Osteoblast (primary cell): Measurements from ENCODE around the gene MACROH2A1. TPM values are rescaled to one million over a fixed set of nuclear protein-coding genes. Genes with fewer than 3 reads are reported as not detected.

Experiments used
- DNase-seq: peaks from one replicate; pipeline ENCODE4 v3.0.0; 2011; ENCODE audit warnings: low spot score, mixed read lengths; ENCODE audit not compliant: insufficient read length; ENCODE audit errors: missing footprints
- H2AFZ ChIP-seq: 2 replicates; pipeline ENCODE4 v1.6.0; 2011; ENCODE audit warnings: mild to moderate bottlenecking, low read length
- H3K27ac ChIP-seq: 2 replicates; pipeline ENCODE4 v1.5.1; 2011; ENCODE audit warnings: mild to moderate bottlenecking, low read depth, low read length, moderate library complexity
- H3K27me3 ChIP-seq: 2 replicates; pipeline ENCODE4 v1.6.0; 2012; ENCODE audit warnings: mild to moderate bottlenecking, control low read depth, inconsistent platforms, low read length, moderate library complexity; ENCODE audit not compliant: insufficient read depth
- H3K36me3 ChIP-seq: 2 replicates; pipeline ENCODE4 v1.5.1; 2011; ENCODE audit warnings: mild to moderate bottlenecking, low read length, control low read depth, moderate library complexity; ENCODE audit not compliant: insufficient read depth
- H3K4me1 ChIP-seq: 2 replicates; pipeline ENCODE4 v1.5.1; 2011; ENCODE audit warnings: mild to moderate bottlenecking, low read length, control low read depth, moderate library complexity; ENCODE audit not compliant: insufficient read depth
- H3K4me2 ChIP-seq: 2 replicates; pipeline ENCODE4 v1.6.0; 2011; ENCODE audit warnings: mild to moderate bottlenecking, low read length; ENCODE audit not compliant: insufficient read depth
- H3K4me3 ChIP-seq: fragments of 200-600 bp; sonication (generic); 3 replicates; pipeline ENCODE4 v1.5.1; 2012; ENCODE audit warnings: mild to moderate bottlenecking, low read length, inconsistent platforms; ENCODE audit not compliant: insufficient read depth
- H3K79me2 ChIP-seq: 2 replicates; pipeline ENCODE4 v1.6.0; 2012; ENCODE audit warnings: mild to moderate bottlenecking, low read length, control low read depth, inconsistent platforms; ENCODE audit not compliant: insufficient read depth
- H3K9me3 ChIP-seq: 2 replicates; pipeline ENCODE4 v1.5.1; 2011; ENCODE audit warnings: low read depth, low read length, control low read depth
- H4K20me1 ChIP-seq: 2 replicates; pipeline ENCODE4 v1.6.0; 2012; ENCODE audit warnings: mild to moderate bottlenecking, low read length, control low read depth; ENCODE audit not compliant: insufficient read depth
- CTCF ChIP-seq: IDR thresholded peaks from 2 replicates; pipeline ENCODE4 v1.5.1; 2011; ENCODE audit warnings: mild to moderate bottlenecking, low read depth, low read length, moderate library complexity; ENCODE audit errors: extremely low read depth
- total RNA-seq: library from RNA; depleted of rRNA; stranded (reverse); fragments of >200 nt; gene quantifications from 2 replicates; pipeline ENCODE4 v1.2.3, GENCODE V29; 2012

MACROH2A1 gene
- total RNA-seq, 1 donor, result 162 TPM

- Histone ChIP-seq H4K20me1 (no peaks in the 10 kb centered on the region), H3K27me3 (no peaks in the 10 kb centered on the region), H3K9me3 (no peaks in the 10 kb centered on the region), H3K79me2 (no peaks in the 10 kb centered on the region), H3K36me3 (no peaks in the 10 kb centered on the region), H3K27ac (no peak overlapping the region), H3K4me3 (no peak overlapping the region), H2AFZ (no peak overlapping the region), H3K4me1 (no peaks in the 10 kb centered on the region), H3K4me2 (no peak overlapping the region)
- no peak for DNase-seq
- no peak for TF ChIP-seq CTCF
These were observed 76.8 kb downstream of the MACROH2A1 start for GRCh38 chr5:135322271-135322670.

GRCh38 chr5:135320718-135321484 is 78.1 kb downstream of the MACROH2A1 start:
- no peaks in the 10 kb centered on the region for H3K9me3 ChIP-seq
- no peaks in the 10 kb centered on the region for H3K36me3 ChIP-seq
- no peak overlapping the region for H3K27ac ChIP-seq
- no peaks in the 10 kb centered on the region for H3K79me2 ChIP-seq
- H3K4me1 ChIP-seq, result no peaks in the 10 kb centered on the region
- H3K4me3 ChIP-seq, result no peak overlapping the region
- no peak for TF ChIP-seq CTCF
- H4K20me1 ChIP-seq, result no peaks in the 10 kb centered on the region
- no peak overlapping the region for H2AFZ ChIP-seq
- no peaks in the 10 kb centered on the region for H3K27me3 ChIP-seq
- H3K4me2 ChIP-seq, result no peak overlapping the region
- DNase-seq, result no peak

DNA sequence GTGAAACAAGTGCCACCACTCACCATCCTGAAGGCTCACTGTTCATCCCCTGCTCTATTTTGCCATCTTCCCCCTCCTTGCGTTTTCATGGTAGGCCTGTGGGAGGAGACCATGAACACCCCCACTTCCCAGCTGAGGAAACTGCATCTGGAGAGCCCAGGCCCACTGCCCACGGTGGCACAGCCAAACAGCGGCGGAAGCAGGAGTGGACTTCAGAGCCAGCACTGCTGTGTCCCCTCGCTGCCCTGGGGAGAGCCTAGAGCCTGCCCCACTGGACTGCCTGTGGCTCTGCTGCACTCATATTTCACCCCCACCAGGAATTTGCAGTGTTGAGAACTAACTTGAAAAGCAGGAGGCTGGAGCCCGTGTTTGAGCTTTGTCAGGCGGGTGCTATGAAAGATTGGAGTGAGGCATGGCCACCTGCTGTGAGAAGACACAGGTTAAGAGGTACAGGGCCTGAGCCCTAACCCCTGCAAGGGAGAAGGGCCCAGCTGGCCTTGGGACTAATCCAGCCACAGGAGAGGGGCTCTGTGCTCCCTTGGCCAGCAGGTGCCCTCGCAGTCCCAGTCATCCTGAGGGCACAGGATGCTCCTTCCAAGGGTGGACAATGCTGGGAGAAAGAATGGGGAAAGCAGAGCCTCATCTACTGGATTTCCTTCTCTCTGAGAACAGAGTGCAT is 79.0 kb downstream of the MACROH2A1 start:
- Histone ChIP-seq H3K4me3 (no peak overlapping the region), H3K36me3 (no peaks in the 10 kb centered on the region), H4K20me1 (no peaks in the 10 kb centered on the region), H2AFZ (no peak overlapping the region), H3K27ac (no peak overlapping the region), H3K4me1 (no peaks in the 10 kb centered on the region), H3K9me3 (no peaks in the 10 kb centered on the region), H3K27me3 (no peaks in the 10 kb centered on the region), H3K4me2 (no peak overlapping the region), H3K79me2 (no peaks in the 10 kb centered on the region)
- DNase-seq, result no peak
- peak; percentile 18 for TF ChIP-seq CTCF

- TF ChIP-seq CTCF, result no peak
- no peaks in the 10 kb centered on the region for H3K79me2 ChIP-seq
- H4K20me1 ChIP-seq, result no peaks in the 10 kb centered on the region
- no peak overlapping the region for H3K4me2 ChIP-seq
- H3K9me3 ChIP-seq, result no peaks in the 10 kb centered on the region
- no peaks in the 10 kb centered on the region for H3K36me3 ChIP-seq
- H3K4me1 ChIP-seq, result no peaks in the 10 kb centered on the region
- H2AFZ ChIP-seq, result no peak overlapping the region
- H3K4me3 ChIP-seq, result no peak overlapping the region
- H3K27ac ChIP-seq, result no peak overlapping the region
- no peaks in the 10 kb centered on the region for H3K27me3 ChIP-seq
- DNase-seq, result no peak
These were observed 79.6 kb downstream of the MACROH2A1 start for GRCh38 chr5:135319458-135319857.
